OCI-LY1 (cell line): ENCODE data around the gene DIABLO.

Experiments
- H2AFZ ChIP-seq: fragments of 200-600 bp; sonication (generic), shearing (Covaris generic); 2 replicates; pipeline ENCODE4 v1.6.0; 2014; ENCODE audit warnings: antibody characterized with exemption, mild to moderate bottlenecking, low read length
- H3F3A ChIP-seq: fragments of 200-600 bp; sonication (generic), shearing (Covaris generic); 2 replicates; pipeline ENCODE4 v1.6.0; 2014; ENCODE audit warnings: mild to moderate bottlenecking, antibody characterized with exemption, low read length, moderate library complexity; ENCODE audit not compliant: insufficient read depth
- H3K27ac ChIP-seq: fragments of 200-600 bp; sonication (generic); 2 replicates; pipeline ENCODE4 v1.5.1; 2014; ENCODE audit warnings: low read length, mixed run types, mild to moderate bottlenecking, low read depth; ENCODE audit not compliant: poor library complexity, severe bottlenecking
- H3K27me3 ChIP-seq: fragments of 200-600 bp; sonication (generic); 2 replicates; pipeline ENCODE4 v1.6.0; 2014; ENCODE audit warnings: antibody characterized with exemption, mild to moderate bottlenecking, low read length, moderate library complexity; ENCODE audit not compliant: insufficient read depth
- H3K36me3 ChIP-seq: fragments of 200-600 bp; sonication (generic); 2 replicates; pipeline ENCODE4 v1.6.1; 2014; ENCODE audit warnings: mild to moderate bottlenecking, antibody characterized with exemption, low read length, moderate library complexity, mixed read lengths; ENCODE audit not compliant: insufficient read depth
- H3K4me1 ChIP-seq: fragments of 200-600 bp; sonication (generic); 2 replicates; pipeline ENCODE4 v1.5.1; 2014; ENCODE audit warnings: mild to moderate bottlenecking, low read length, moderate library complexity; ENCODE audit not compliant: insufficient read depth, severe bottlenecking
- H3K4me2 ChIP-seq: fragments of 200-600 bp; sonication (generic), shearing (Covaris generic); 2 replicates; pipeline ENCODE4 v1.6.1; 2014; ENCODE audit warnings: low read length
- H3K4me3 ChIP-seq: fragments of 200-600 bp; sonication (generic); 2 replicates; pipeline ENCODE4 v1.5.1; 2014; ENCODE audit warnings: low read length, low read depth, mild to moderate bottlenecking, mixed read lengths; ENCODE audit not compliant: poor library complexity, severe bottlenecking
- H3K79me2 ChIP-seq: fragments of 200-600 bp; shearing (Covaris generic); 2 replicates; pipeline ENCODE4 v1.6.1; 2016; ENCODE audit warnings: mixed run types, low read length, mixed read lengths; ENCODE audit not compliant: insufficient read depth
- H3K9ac ChIP-seq: fragments of 200-600 bp; sonication (generic), shearing (Covaris generic); 2 replicates; pipeline ENCODE4 v1.6.1; 2014; ENCODE audit warnings: mild to moderate bottlenecking, low read length, mixed read lengths
- H3K9me2 ChIP-seq: fragments of 200-600 bp; sonication (generic), shearing (Covaris generic); 2 replicates; pipeline ENCODE4 v1.6.1; 2014; ENCODE audit warnings: low read depth, mild to moderate bottlenecking, low read length, mixed read lengths
- H3K9me3 ChIP-seq: fragments of 200-600 bp; shearing (Covaris generic); 2 replicates; pipeline ENCODE4 v1.6.1; 2014; ENCODE audit warnings: low read length, mixed read lengths
- H4K20me1 ChIP-seq: fragments of 200-600 bp; sonication (generic), shearing (Covaris generic); 2 replicates; pipeline ENCODE4 v1.6.0; 2016; ENCODE audit warnings: mild to moderate bottlenecking, low read length; ENCODE audit not compliant: insufficient read depth
- CTCF ChIP-seq: fragments of 200-600 bp; sonication (generic), shearing (Covaris generic); IDR thresholded peaks from 2 replicates; pipeline ENCODE4 v1.5.1; 2017; ENCODE audit warnings: mild to moderate bottlenecking, antibody characterized with exemption, low read length, moderate library complexity, mixed read lengths
- EZH2 ChIP-seq: fragments of 200-600 bp; sonication (generic), shearing (Covaris generic); IDR thresholded peaks from 2 replicates; pipeline ENCODE4 v1.8.0; 2017; ENCODE audit warnings: borderline replicate concordance, mixed run types, mild to moderate bottlenecking, antibody characterized with exemption, low read length, moderate library complexity, mixed read lengths

DIABLO gene

DNA sequence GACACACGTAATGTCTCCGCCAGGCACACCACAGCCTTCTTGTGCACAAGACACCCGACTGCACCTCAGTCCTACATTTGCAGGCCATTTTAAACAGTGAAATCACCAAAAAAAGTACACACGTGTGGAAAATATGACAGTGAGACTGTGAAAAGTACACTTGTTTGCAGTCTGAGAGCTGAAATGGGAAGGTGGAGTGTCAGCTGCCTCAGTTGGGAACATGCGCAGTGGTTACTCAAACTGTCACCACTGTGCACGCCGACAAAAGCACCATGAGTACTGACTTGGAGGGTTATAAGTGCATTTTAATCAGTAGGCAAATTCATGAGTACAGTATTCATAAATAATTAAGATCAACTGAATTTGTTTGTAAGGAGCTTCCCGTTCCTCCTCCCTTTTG is 24.7 kb upstream of the DIABLO start:
- H3F3A ChIP-seq, result no peaks in the 10 kb centered on the region
- H3K27ac ChIP-seq, result no peak overlapping the region
- peaks cover 2% of the 10 kb centered on the region for H3K4me1 ChIP-seq
- H3K4me2 ChIP-seq, result no peak overlapping the region
- H3K4me3 ChIP-seq, result no peak overlapping the region
- peaks cover 16% of the 10 kb centered on the region; the same call in 1 of the 2 replicates for H3K36me3 ChIP-seq
- no peak overlapping the region for H2AFZ ChIP-seq
- H3K9ac ChIP-seq, result no peak overlapping the region
- no peaks in the 10 kb centered on the region for H4K20me1 ChIP-seq
- no peaks in the 10 kb centered on the region for H3K9me3 ChIP-seq
- H3K27me3 ChIP-seq, result no peaks in the 10 kb centered on the region
- no peaks in the 10 kb centered on the region for H3K79me2 ChIP-seq
- H3K9me2 ChIP-seq, result no peaks in the 10 kb centered on the region
- TF ChIP-seq EZH2, result no peak
- no peak for TF ChIP-seq CTCF

- no peaks in the 10 kb centered on the region for H3K9me3 ChIP-seq
- no peaks in the 10 kb centered on the region for H4K20me1 ChIP-seq
- no peaks in the 10 kb centered on the region for H3F3A ChIP-seq
- no peak for TF ChIP-seq CTCF
- TF ChIP-seq EZH2, result no peak
- no peak overlapping the region for H3K9ac ChIP-seq
- H3K4me3 ChIP-seq, result no peak overlapping the region
- H3K36me3 ChIP-seq, result peaks cover 16% of the 10 kb centered on the region; the same call in 1 of the 2 replicates
- H3K79me2 ChIP-seq, result no peaks in the 10 kb centered on the region
- no peak overlapping the region for H3K4me2 ChIP-seq
- H3K4me1 ChIP-seq, result peaks cover 7% of the 10 kb centered on the region
- H2AFZ ChIP-seq, result no peak overlapping the region
- H3K27ac ChIP-seq, result no peak overlapping the region
- no peaks in the 10 kb centered on the region for H3K9me2 ChIP-seq
- H3K27me3 ChIP-seq, result no peaks in the 10 kb centered on the region
Measured at GRCh38 chr12:122250047-122250446, 24.2 kb upstream of the DIABLO start.

GRCh38 chr12:122245553-122245952 is 19.7 kb upstream of the DIABLO start:
- H3K4me2 ChIP-seq, result peak overlapping the region; percentile 69; the same call in 1 of the 2 replicates
- H3K27ac ChIP-seq, result no peak overlapping the region
- no peaks in the 10 kb centered on the region for H3F3A ChIP-seq
- no peaks in the 10 kb centered on the region for H3K79me2 ChIP-seq
- no peaks in the 10 kb centered on the region for H3K9me2 ChIP-seq
- TF ChIP-seq CTCF (no peak), EZH2 (no peak)
- no peaks in the 10 kb centered on the region for H4K20me1 ChIP-seq
- peaks cover 22% of the 10 kb centered on the region for H3K4me1 ChIP-seq
- H3K4me3 ChIP-seq, result no peak overlapping the region
- no peaks in the 10 kb centered on the region for H3K9me3 ChIP-seq
- no peak overlapping the region for H2AFZ ChIP-seq
- H3K27me3 ChIP-seq, result no peaks in the 10 kb centered on the region
- H3K9ac ChIP-seq, result no peak overlapping the region
- H3K36me3 ChIP-seq, result peaks cover 20% of the 10 kb centered on the region; the same call in 1 of the 2 replicates
